Neural cell (in vitro differentiated cells): ENCODE measurements around the gene SLCO6A1. TPM values are rescaled to one million over a fixed set of nuclear protein-coding genes. Genes with fewer than 3 reads are reported as not detected.

ENCODE experiments used
- H2AFZ ChIP-seq: fragments of 200-600, 300-800 bp; sonication (generic), shearing (Covaris generic); 2 replicates; pipeline ENCODE4 v1.6.0; 2014; ENCODE audit warnings: low read depth, mild to moderate bottlenecking, antibody characterized with exemption, low read length, moderate library complexity
- H3F3A ChIP-seq: fragments of 200-600 bp; shearing (Covaris generic); 2 replicates; pipeline ENCODE4 v1.6.1; 2016; ENCODE audit warnings: mild to moderate bottlenecking, moderate library complexity, mixed read lengths, antibody characterized with exemption, low read length; ENCODE audit not compliant: insufficient read depth, poor library complexity, severe bottlenecking
- H3K27ac ChIP-seq: fragments of 200-600, 300-800 bp; sonication (generic), shearing (Covaris generic); 2 replicates; pipeline ENCODE4 v1.5.1; 2014; ENCODE audit warnings: mild to moderate bottlenecking, low read length, moderate library complexity
- H3K27me3 ChIP-seq: fragments of 300-800, 200-600 bp; sonication (generic), shearing (Covaris generic); 2 replicates; pipeline ENCODE4 v1.6.0; 2014; ENCODE audit warnings: mild to moderate bottlenecking, low read depth, low read length, moderate library complexity; ENCODE audit not compliant: insufficient read depth
- H3K36me3 ChIP-seq: fragments of 300-800, 200-600 bp; sonication (generic), shearing (Covaris generic); 2 replicates; pipeline ENCODE4 v1.5.1; 2014; ENCODE audit warnings: mild to moderate bottlenecking, antibody characterized with exemption, low read length, moderate library complexity; ENCODE audit not compliant: insufficient read depth
- H3K4me2 ChIP-seq: fragments of 300-800, 200-600 bp; sonication (generic), shearing (Covaris generic); 2 replicates; pipeline ENCODE4 v1.6.0; 2014; ENCODE audit warnings: mild to moderate bottlenecking, low read length
- H3K4me3 ChIP-seq: fragments of 300-800, 200-600 bp; sonication (generic), shearing (Covaris generic); 2 replicates; pipeline ENCODE4 v1.5.1; 2014; ENCODE audit warnings: mild to moderate bottlenecking, low read length, moderate library complexity
- H3K79me2 ChIP-seq: fragments of 200-600 bp; shearing (Covaris generic); replicated peaks from 2 replicates; pipeline ENCODE4 v1.6.0; 2014; ENCODE audit warnings: mild to moderate bottlenecking, low read length, moderate library complexity; ENCODE audit not compliant: insufficient read depth
- H3K9ac ChIP-seq: fragments of 300-800, 200-600 bp; sonication (generic), shearing (Covaris generic); 2 replicates; pipeline ENCODE4 v1.6.1; 2016; ENCODE audit warnings: mild to moderate bottlenecking, low read length, mixed read lengths
- H3K9me2 ChIP-seq: fragments of 200-600 bp; shearing (Covaris generic); 2 replicates; pipeline ENCODE4 v1.6.1; 2016; ENCODE audit warnings: mild to moderate bottlenecking, low read length, mixed read lengths; ENCODE audit not compliant: insufficient read depth
- H3K9me3 ChIP-seq: fragments of 200-600, 300-800 bp; sonication (generic), shearing (Covaris generic); 2 replicates; pipeline ENCODE4 v1.6.1; 2016; ENCODE audit warnings: mild to moderate bottlenecking, mixed run types, low read length, moderate library complexity, mixed read lengths
- H4K20me1 ChIP-seq: fragments of 200-600 bp; shearing (Covaris generic); 2 replicates; pipeline ENCODE4 v1.6.1; 2016; ENCODE audit warnings: mild to moderate bottlenecking, mixed run types; ENCODE audit not compliant: insufficient read depth
- CTCF ChIP-seq: fragments of 450-650 bp; IDR thresholded peaks from 2 replicates; pipeline ENCODE4 v1.5.1; 2014; ENCODE audit warnings: antibody characterized with exemption, mild to moderate bottlenecking, moderate library complexity; ENCODE audit not compliant: poor library complexity, severe bottlenecking
- EP300 ChIP-seq: fragments of 450-650 bp; conservative IDR thresholded peaks from 2 replicates; pipeline ENCODE4 v1.6.1; 2014; ENCODE audit warnings: antibody characterized with exemption, mild to moderate bottlenecking, moderate library complexity; ENCODE audit not compliant: poor library complexity, severe bottlenecking
- EZH2 ChIP-seq: fragments of 200-600, 300-800 bp; shearing (Covaris generic), sonication (generic); IDR thresholded peaks from 2 replicates; pipeline ENCODE4 v1.6.1; 2014; ENCODE audit warnings: antibody characterized with exemption, low read length, borderline replicate concordance, mild to moderate bottlenecking; ENCODE audit not compliant: insufficient read depth, poor library complexity, severe bottlenecking
- MXI1 ChIP-seq: fragments of 450-650 bp; conservative IDR thresholded peaks from 2 replicates; pipeline ENCODE4 v1.6.1; 2014; ENCODE audit warnings: antibody characterized with exemption, mild to moderate bottlenecking; ENCODE audit not compliant: poor library complexity, severe bottlenecking
- POLR2AphosphoS5 ChIP-seq: IDR thresholded peaks from 2 replicates; pipeline ENCODE4 v1.6.1; 2012
- RAD21 ChIP-seq: fragments of 450-650 bp; conservative IDR thresholded peaks from 2 replicates; pipeline ENCODE4 v1.6.1; 2014; ENCODE audit warnings: antibody characterized with exemption, mild to moderate bottlenecking, moderate library complexity
- SMC3 ChIP-seq: fragments of 450-650 bp; conservative IDR thresholded peaks from 2 replicates; pipeline ENCODE4 v1.6.1; 2014; ENCODE audit warnings: antibody characterized with exemption, mild to moderate bottlenecking, moderate library complexity; ENCODE audit not compliant: poor library complexity
- TAF1 ChIP-seq: IDR thresholded peaks from 2 replicates; pipeline ENCODE4 v1.6.1; 2012; ENCODE audit warnings: low read depth
- polyA plus RNA-seq: library from polyadenylated mRNA; depleted of rRNA; stranded (reverse); fragments of >200 nt; gene quantifications from 2 replicates; pipeline ENCODE4 v1.2.3, GENCODE V29; 2014
- TF ChIP-seq, protein P1 (sequence below): IDR thresholded peaks from 2 replicates; pipeline ENCODE4 v1.6.1; 2012; ENCODE audit warnings: borderline replicate concordance

SLCO6A1 gene
- polyA plus RNA-seq, 1 donor from 2014 or later, result not detected

GRCh38 chr5:102529447-102529846 is 30.6 kb upstream of the SLCO6A1 start:
- no peaks in the 10 kb centered on the region for H3K79me2 ChIP-seq
- no peaks in the 10 kb centered on the region for H3K36me3 ChIP-seq
- no peak overlapping the region for H2AFZ ChIP-seq
- H3K9me2 ChIP-seq, result no peaks in the 10 kb centered on the region
- no peak overlapping the region for H3K27ac ChIP-seq
- H3K27me3 ChIP-seq, result no peaks in the 10 kb centered on the region
- no peak overlapping the region for H3K4me2 ChIP-seq
- H3K9me3 ChIP-seq, result no peaks in the 10 kb centered on the region
- no peak overlapping the region for H3K9ac ChIP-seq
- no peak overlapping the region for H3K4me3 ChIP-seq
- H4K20me1 ChIP-seq, result no peaks in the 10 kb centered on the region
- no peak for TF ChIP-seq EP300
- TF ChIP-seq MXI1, result no peak
- no peak for TF ChIP-seq RAD21
- TF ChIP-seq TAF1, result no peak
- TF ChIP-seq SMC3, result no peak
- no peak for TF ChIP-seq POLR2AphosphoS5
- TF ChIP-seq, protein P1, sequence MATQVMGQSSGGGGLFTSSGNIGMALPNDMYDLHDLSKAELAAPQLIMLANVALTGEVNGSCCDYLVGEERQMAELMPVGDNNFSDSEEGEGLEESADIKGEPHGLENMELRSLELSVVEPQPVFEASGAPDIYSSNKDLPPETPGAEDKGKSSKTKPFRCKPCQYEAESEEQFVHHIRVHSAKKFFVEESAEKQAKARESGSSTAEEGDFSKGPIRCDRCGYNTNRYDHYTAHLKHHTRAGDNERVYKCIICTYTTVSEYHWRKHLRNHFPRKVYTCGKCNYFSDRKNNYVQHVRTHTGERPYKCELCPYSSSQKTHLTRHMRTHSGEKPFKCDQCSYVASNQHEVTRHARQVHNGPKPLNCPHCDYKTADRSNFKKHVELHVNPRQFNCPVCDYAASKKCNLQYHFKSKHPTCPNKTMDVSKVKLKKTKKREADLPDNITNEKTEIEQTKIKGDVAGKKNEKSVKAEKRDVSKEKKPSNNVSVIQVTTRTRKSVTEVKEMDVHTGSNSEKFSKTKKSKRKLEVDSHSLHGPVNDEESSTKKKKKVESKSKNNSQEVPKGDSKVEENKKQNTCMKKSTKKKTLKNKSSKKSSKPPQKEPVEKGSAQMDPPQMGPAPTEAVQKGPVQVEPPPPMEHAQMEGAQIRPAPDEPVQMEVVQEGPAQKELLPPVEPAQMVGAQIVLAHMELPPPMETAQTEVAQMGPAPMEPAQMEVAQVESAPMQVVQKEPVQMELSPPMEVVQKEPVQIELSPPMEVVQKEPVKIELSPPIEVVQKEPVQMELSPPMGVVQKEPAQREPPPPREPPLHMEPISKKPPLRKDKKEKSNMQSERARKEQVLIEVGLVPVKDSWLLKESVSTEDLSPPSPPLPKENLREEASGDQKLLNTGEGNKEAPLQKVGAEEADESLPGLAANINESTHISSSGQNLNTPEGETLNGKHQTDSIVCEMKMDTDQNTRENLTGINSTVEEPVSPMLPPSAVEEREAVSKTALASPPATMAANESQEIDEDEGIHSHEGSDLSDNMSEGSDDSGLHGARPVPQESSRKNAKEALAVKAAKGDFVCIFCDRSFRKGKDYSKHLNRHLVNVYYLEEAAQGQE, result no peak
- no peak for TF ChIP-seq CTCF
- no peak for TF ChIP-seq EZH2
- H3F3A ChIP-seq, result no peaks in the 10 kb centered on the region

GRCh38 chr5:102529031-102529430 is 30.2 kb upstream of the SLCO6A1 start:
- Histone ChIP-seq H3K4me2 (no peak overlapping the region), H3F3A (no peaks in the 10 kb centered on the region), H3K9me2 (no peaks in the 10 kb centered on the region), H2AFZ (no peak overlapping the region), H3K9ac (no peak overlapping the region), H3K36me3 (no peaks in the 10 kb centered on the region), H3K27me3 (no peaks in the 10 kb centered on the region), H3K4me3 (no peak overlapping the region), H4K20me1 (no peaks in the 10 kb centered on the region), H3K27ac (no peak overlapping the region), H3K79me2 (no peaks in the 10 kb centered on the region), H3K9me3 (no peaks in the 10 kb centered on the region)
- TF ChIP-seq POLR2AphosphoS5 (no peak), RAD21 (no peak), TAF1 (no peak), CTCF (no peak), EZH2 (no peak), MXI1 (no peak), SMC3 (no peak), EP300 (no peak)
- TF ChIP-seq, protein P1, result no peak
